ENCODE measurements around the gene ALOX5.

DNA sequence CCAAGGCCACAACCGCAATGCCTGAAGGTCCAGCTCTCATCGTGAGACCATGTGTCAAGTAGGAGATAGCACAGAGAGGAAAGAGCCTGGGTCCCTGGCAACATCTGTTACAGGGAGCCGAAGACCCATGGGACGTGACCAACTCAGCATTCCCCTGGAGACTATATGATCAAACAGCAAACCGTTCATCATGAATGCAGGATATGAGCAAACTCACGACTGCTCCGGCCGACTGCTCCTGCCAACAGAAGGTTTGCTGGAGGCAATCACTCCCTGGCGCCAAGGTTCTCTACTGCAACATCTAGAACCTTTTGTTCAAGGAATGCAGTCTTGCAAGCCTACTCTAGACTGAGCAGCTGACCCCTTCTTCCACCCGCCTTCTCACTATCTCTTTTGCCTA is 114.3 kb downstream of the ALOX5 start:
- TF ChIP-seq, protein P1, sequence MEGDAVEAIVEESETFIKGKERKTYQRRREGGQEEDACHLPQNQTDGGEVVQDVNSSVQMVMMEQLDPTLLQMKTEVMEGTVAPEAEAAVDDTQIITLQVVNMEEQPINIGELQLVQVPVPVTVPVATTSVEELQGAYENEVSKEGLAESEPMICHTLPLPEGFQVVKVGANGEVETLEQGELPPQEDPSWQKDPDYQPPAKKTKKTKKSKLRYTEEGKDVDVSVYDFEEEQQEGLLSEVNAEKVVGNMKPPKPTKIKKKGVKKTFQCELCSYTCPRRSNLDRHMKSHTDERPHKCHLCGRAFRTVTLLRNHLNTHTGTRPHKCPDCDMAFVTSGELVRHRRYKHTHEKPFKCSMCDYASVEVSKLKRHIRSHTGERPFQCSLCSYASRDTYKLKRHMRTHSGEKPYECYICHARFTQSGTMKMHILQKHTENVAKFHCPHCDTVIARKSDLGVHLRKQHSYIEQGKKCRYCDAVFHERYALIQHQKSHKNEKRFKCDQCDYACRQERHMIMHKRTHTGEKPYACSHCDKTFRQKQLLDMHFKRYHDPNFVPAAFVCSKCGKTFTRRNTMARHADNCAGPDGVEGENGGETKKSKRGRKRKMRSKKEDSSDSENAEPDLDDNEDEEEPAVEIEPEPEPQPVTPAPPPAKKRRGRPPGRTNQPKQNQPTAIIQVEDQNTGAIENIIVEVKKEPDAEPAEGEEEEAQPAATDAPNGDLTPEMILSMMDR (conservative IDR thresholded peaks at IDR 0.05), result no peak
- no peak for TF ChIP-seq EZH2 (IDR thresholded peaks at IDR 0.05; ENCODE audit: low read depth)
